Gastroesophageal sphincter (tissue), 4 donors: ENCODE data around the gene LRP4. TPM values are rescaled to one million over a fixed set of nuclear protein-coding genes. Genes with fewer than 3 reads are reported as not detected.
"Not testable (repeated sequence)": the region's sequence is repeated elsewhere in the genome, so short reads cannot be mapped to it uniquely, and the experiment has no call there.

Experiments used
- ATAC-seq: fragments of 150-250 bp; one replicate; pipeline ENCODE4 v1.9.1; 2016; ENCODE audit warnings: mild to moderate bottlenecking, moderate library complexity
- H3K27ac ChIP-seq, 4 donors: fragments of 200-600 bp; sonication (generic) in 3 of 4; 1 replicate in 3 of 4; 2 replicates in 1 of 4; pipeline ENCODE4 v1.5.1; 2016 to 2019
- H3K27me3 ChIP-seq: fragments of 200-600 bp; sonication (generic); one replicate; pipeline ENCODE4 v1.5.1; 2019
- H3K36me3 ChIP-seq, 2 donors: fragments of 200-600 bp; sonication (generic); one replicate each; pipeline ENCODE4 v1.5.1; 2019; ENCODE audit warnings: control low read depth in 1 of 2
- H3K4me1 ChIP-seq, 3 donors: fragments of 200-600 bp; sonication (generic); 1 replicate in 2 of 3; 2 replicates in 1 of 3; pipeline ENCODE4 v1.5.1; 2016 to 2019; ENCODE audit warnings: control low read depth in 2 of 3
- H3K4me3 ChIP-seq, 2 donors: fragments of 200-600 bp; sonication (generic); one replicate each; pipeline ENCODE4 v1.5.1; 2019; ENCODE audit warnings: mild to moderate bottlenecking in 1 of 2, moderate library complexity in 1 of 2
- H3K9me3 ChIP-seq, 3 donors: fragments of 200-600 bp; sonication (generic); one replicate each; pipeline ENCODE4 v1.5.1; 2017 to 2019; ENCODE audit warnings: control low read depth in 2 of 3
- EP300 ChIP-seq: sonication (generic); formaldehyde crosslinking; IDR thresholded peaks from one replicate; pipeline ENCODE4 v1.6.1; 2017; ENCODE audit warnings: antibody characterized with exemption, mild to moderate bottlenecking
- POLR2A ChIP-seq, 2 donors: fragments of 450-650 bp; IDR thresholded peaks; one replicate each; pipeline ENCODE4 v1.6.1; 2017; ENCODE audit warnings: antibody characterized with exemption in 2 of 2, mild to moderate bottlenecking in 2 of 2, moderate library complexity in 1 of 2
- POLR2AphosphoS5 ChIP-seq: sonication (generic); formaldehyde crosslinking; IDR thresholded peaks from one replicate; pipeline ENCODE4 v1.6.1; 2017; ENCODE audit warnings: antibody characterized with exemption
- WGBS, 2 donors: methylation state at CpG; one replicate each; pipeline ENCODE4 v1.1.5; 2018; ENCODE audit warnings: low coverage in 1 of 2; 5-methylcytosine and 5-hydroxymethylcytosine counted together
- total RNA-seq, 4 donors: library from RNA; depleted of rRNA; stranded (reverse); fragments of >200 nt; gene quantifications; one replicate each; pipeline ENCODE4 v1.1.0, GENCODE V29; 2016
- TF ChIP-seq, protein P1 (sequence below), 4 experiments: fragments of 200-600 bp in 2 of 4; fragments of 450-650 bp in 2 of 4; sonication (generic) in 1 of 4; IDR thresholded peaks; one replicate each; pipeline ENCODE4 v1.5.1; 2017 to 2019; ENCODE audit warnings: antibody characterized with exemption in 4 of 4, mild to moderate bottlenecking in 2 of 4, moderate library complexity in 2 of 4

The LRP4 gene
- total RNA-seq, 4 donors from 2014 or later = 2.6 to 9.8 (median 6.7) TPM

- TF ChIP-seq POLR2A (IDR thresholded peaks at IDR 0.05) = no peak
- TF ChIP-seq EP300 = no peak
- TF ChIP-seq POLR2AphosphoS5 = no peak
- TF ChIP-seq, protein P1, sequence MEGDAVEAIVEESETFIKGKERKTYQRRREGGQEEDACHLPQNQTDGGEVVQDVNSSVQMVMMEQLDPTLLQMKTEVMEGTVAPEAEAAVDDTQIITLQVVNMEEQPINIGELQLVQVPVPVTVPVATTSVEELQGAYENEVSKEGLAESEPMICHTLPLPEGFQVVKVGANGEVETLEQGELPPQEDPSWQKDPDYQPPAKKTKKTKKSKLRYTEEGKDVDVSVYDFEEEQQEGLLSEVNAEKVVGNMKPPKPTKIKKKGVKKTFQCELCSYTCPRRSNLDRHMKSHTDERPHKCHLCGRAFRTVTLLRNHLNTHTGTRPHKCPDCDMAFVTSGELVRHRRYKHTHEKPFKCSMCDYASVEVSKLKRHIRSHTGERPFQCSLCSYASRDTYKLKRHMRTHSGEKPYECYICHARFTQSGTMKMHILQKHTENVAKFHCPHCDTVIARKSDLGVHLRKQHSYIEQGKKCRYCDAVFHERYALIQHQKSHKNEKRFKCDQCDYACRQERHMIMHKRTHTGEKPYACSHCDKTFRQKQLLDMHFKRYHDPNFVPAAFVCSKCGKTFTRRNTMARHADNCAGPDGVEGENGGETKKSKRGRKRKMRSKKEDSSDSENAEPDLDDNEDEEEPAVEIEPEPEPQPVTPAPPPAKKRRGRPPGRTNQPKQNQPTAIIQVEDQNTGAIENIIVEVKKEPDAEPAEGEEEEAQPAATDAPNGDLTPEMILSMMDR (IDR thresholded peaks at IDR 0.05) = no peak
- no peaks in the 10 kb centered on the region for H3K9me3 ChIP-seq
- peaks cover 0 to 10% of the 10 kb centered on the region in 2 donors for H3K36me3 ChIP-seq
- no peaks in the 10 kb centered on the region for H3K27me3 ChIP-seq
- no peak for ATAC-seq
- H3K4me3 ChIP-seq = no peak overlapping the region
- WGBS, 2 donors = 96 to 100% methylated on average over 3 to 6 of the region's 6 CpGs
- no peak overlapping the region for H3K27ac ChIP-seq
- H3K4me1 ChIP-seq = peaks cover 0 to 13% (median 0%) of the 10 kb centered on the region in 3 donors
Measured at GRCh38 chr11:46942172-46942571, 23.8 kb upstream of the LRP4 start.

DNA sequence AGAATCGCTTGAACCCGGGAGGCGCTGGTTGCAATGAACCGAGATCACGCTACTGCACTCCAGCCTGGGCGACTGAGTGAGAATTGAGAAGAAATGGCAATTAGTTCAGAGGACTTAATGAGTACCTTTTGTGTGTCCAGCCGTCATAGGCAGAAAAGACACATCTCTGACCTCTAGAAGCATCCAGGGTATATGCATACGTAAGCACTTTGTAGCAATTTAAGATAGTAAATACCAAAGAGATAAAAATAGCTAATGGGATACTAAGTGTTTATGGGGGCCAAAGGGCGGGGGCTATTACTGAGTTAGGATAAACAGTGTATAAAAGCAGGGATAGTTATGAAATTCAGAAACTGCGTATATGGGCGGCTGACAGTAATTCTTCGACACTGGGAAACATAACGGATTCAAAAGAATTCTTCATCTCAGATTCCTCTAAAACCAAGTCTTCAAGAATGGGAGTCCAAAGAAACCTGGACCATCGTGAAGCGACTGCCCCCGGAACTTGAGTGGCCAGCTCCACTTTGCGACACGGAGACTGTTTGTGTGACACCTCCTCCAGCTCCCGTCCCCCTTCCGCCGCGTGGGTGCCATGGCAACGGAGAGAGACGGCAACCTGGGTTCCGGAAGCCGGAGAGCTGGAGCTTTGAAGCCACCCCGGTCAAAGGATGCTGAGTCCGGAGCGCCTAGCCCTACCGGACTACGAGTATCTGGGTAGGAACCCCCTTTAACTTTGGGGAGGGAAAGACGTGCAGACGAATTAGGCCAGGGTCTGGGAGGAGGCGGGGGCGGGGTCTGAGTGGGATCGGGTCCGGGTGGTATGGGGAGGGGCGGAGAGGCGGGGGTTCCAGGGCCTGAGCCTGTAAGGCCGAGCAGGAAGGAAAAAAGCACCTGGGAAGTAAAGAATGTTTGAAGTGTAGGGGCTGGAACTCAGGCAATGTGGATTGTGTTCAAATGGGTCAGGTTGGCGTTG lies 18.1 kb upstream of the LRP4 start, which contains the start of gene CSTPP1:
Gene CSTPP1 (plus strand): TSS at position 624 of the 973 bp plus-strand sequence. CDS start 45 bp downstream, at position 669.
- peak; percentile 96 for ATAC-seq
- Histone ChIP-seq H3K4me3 (peak within 1 kb of the TSS; percentile 79 to 95), H3K4me1 (peaks cover 0 to 16% (median 0%) of the 10 kb centered on the region in 3 donors), H3K27ac (peak within 1 kb of the TSS; percentile 1 to 75 (median 40)), H3K9me3 (no peaks in the 10 kb centered on the region), H3K27me3 (peaks cover 4% of the 10 kb centered on the region), H3K36me3 (peaks cover 0 to under 1% of the 10 kb centered on the region in 2 donors)
- 25 to 47% methylated on average over 14 to 17 of the region's 41 CpGs for WGBS, 2 donors
- no peak for TF ChIP-seq POLR2A (IDR thresholded peaks at IDR 0.05)
- TF ChIP-seq POLR2AphosphoS5 = peak; percentile 49
- TF ChIP-seq, protein P1 (IDR thresholded peaks at IDR 0.05) = peak in 2 of 4 experiments; percentile 16 to 43

DNA sequence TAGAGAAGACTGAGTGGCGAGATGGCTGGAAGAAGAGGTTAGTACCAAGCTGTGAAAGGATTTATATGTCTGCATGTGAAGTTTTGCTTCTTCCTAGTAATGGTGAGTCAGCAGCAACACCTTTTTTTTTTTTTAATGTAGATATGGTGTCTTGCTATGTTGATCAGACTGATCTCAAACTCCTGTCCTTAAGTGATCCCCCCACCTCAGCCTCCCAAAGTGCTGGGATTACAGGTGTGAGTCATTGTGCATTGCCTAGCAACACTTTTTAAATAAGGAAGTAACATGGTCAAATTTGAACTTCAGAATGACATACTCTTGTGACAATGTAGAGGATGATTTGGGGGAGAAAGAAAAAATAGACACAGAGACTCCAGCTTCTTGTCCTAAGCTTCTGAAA lies 11.7 kb upstream of the LRP4 start:
- WGBS, 2 donors = 70 to 92% methylated on average over 1 of the region's 1 CpG
- Histone ChIP-seq H3K4me1 (no peaks in the 10 kb centered on the region), H3K36me3 (no peaks in the 10 kb centered on the region), H3K4me3 (no peak overlapping the region), H3K27ac (no peak overlapping the region), H3K9me3 (no peaks in the 10 kb centered on the region), H3K27me3 (peaks cover 4% of the 10 kb centered on the region)
- TF ChIP-seq EP300 = no peak
- TF ChIP-seq POLR2A (IDR thresholded peaks at IDR 0.05) = no peak
- TF ChIP-seq, protein P1 (IDR thresholded peaks at IDR 0.05) = no peak
- TF ChIP-seq POLR2AphosphoS5 = no peak
- ATAC-seq = no peak

- not testable (repeated sequence) for ATAC-seq, H3K9me3 ChIP-seq, H3K27me3 ChIP-seq, H3K4me1 ChIP-seq, H3K4me3 ChIP-seq, H3K27ac ChIP-seq, H3K36me3 ChIP-seq
- 58 to 63% methylated on average over 1 of the region's 1 CpG for WGBS, 2 donors
Measured at GRCh38 chr11:46928701-46929100, 10.4 kb upstream of the LRP4 start.

GRCh38 chr11:46927928-46928327 lies 9.6 kb upstream of the LRP4 start:
- ATAC-seq, H3K36me3 ChIP-seq, H3K9me3 ChIP-seq, H3K27ac ChIP-seq, H3K4me1 ChIP-seq, H3K27me3 ChIP-seq, H3K4me3 ChIP-seq: not testable (repeated sequence)
- 80 to 85% methylated on average over 1 to 2 of the region's 4 CpGs for WGBS, 2 donors

GRCh38 chr11:46920755-46921154 lies 2.4 kb upstream of the LRP4 start:
- peak; percentile 69 for ATAC-seq
- WGBS, 2 donors = 10 to 14% methylated on average over 2 of the region's 4 CpGs
- no peak overlapping the region for H3K4me3 ChIP-seq
- TF ChIP-seq EP300 = no peak
- TF ChIP-seq POLR2AphosphoS5 = peak; percentile 80
- H3K36me3 ChIP-seq = no peaks in the 10 kb centered on the region
- H3K4me1 ChIP-seq = peaks cover 0 to 55% (median 18%) of the 10 kb centered on the region in 3 donors
- H3K27ac ChIP-seq = peak overlapping the region in 3 of 4 donors; percentile 58 to 69 (median 59)
- H3K27me3 ChIP-seq = peaks cover 24% of the 10 kb centered on the region
- H3K9me3 ChIP-seq = no peaks in the 10 kb centered on the region
